Neural cell (in vitro differentiated cells): Measurements from ENCODE around the gene ZNF547. TPM values are rescaled to one million over a fixed set of nuclear protein-coding genes. Genes with fewer than 3 reads are reported as not detected.
"Not testable (repeated sequence)": the region's sequence is repeated elsewhere in the genome, so short reads cannot be mapped to it uniquely, and the experiment has no call there.

Experiments used
- H2AFZ ChIP-seq: fragments of 200-600, 300-800 bp; sonication (generic), shearing (Covaris generic); 2 replicates; pipeline ENCODE4 v1.6.0; 2014; ENCODE audit warnings: low read depth, mild to moderate bottlenecking, antibody characterized with exemption, low read length, moderate library complexity
- H3F3A ChIP-seq: fragments of 200-600 bp; shearing (Covaris generic); 2 replicates; pipeline ENCODE4 v1.6.1; 2016; ENCODE audit warnings: mild to moderate bottlenecking, moderate library complexity, mixed read lengths, antibody characterized with exemption, low read length; ENCODE audit not compliant: insufficient read depth, poor library complexity, severe bottlenecking
- H3K27ac ChIP-seq: fragments of 200-600, 300-800 bp; sonication (generic), shearing (Covaris generic); 2 replicates; pipeline ENCODE4 v1.5.1; 2014; ENCODE audit warnings: mild to moderate bottlenecking, low read length, moderate library complexity
- H3K27me3 ChIP-seq: fragments of 300-800, 200-600 bp; sonication (generic), shearing (Covaris generic); 2 replicates; pipeline ENCODE4 v1.6.0; 2014; ENCODE audit warnings: mild to moderate bottlenecking, low read depth, low read length, moderate library complexity; ENCODE audit not compliant: insufficient read depth
- H3K36me3 ChIP-seq: fragments of 300-800, 200-600 bp; sonication (generic), shearing (Covaris generic); 2 replicates; pipeline ENCODE4 v1.5.1; 2014; ENCODE audit warnings: mild to moderate bottlenecking, antibody characterized with exemption, low read length, moderate library complexity; ENCODE audit not compliant: insufficient read depth
- H3K4me2 ChIP-seq: fragments of 300-800, 200-600 bp; sonication (generic), shearing (Covaris generic); 2 replicates; pipeline ENCODE4 v1.6.0; 2014; ENCODE audit warnings: mild to moderate bottlenecking, low read length
- H3K4me3 ChIP-seq: fragments of 300-800, 200-600 bp; sonication (generic), shearing (Covaris generic); 2 replicates; pipeline ENCODE4 v1.5.1; 2014; ENCODE audit warnings: mild to moderate bottlenecking, low read length, moderate library complexity
- H3K79me2 ChIP-seq: fragments of 200-600 bp; shearing (Covaris generic); replicated peaks from 2 replicates; pipeline ENCODE4 v1.6.0; 2014; ENCODE audit warnings: mild to moderate bottlenecking, low read length, moderate library complexity; ENCODE audit not compliant: insufficient read depth
- H3K9ac ChIP-seq: fragments of 300-800, 200-600 bp; sonication (generic), shearing (Covaris generic); 2 replicates; pipeline ENCODE4 v1.6.1; 2016; ENCODE audit warnings: mild to moderate bottlenecking, low read length, mixed read lengths
- H3K9me2 ChIP-seq: fragments of 200-600 bp; shearing (Covaris generic); 2 replicates; pipeline ENCODE4 v1.6.1; 2016; ENCODE audit warnings: mild to moderate bottlenecking, low read length, mixed read lengths; ENCODE audit not compliant: insufficient read depth
- H3K9me3 ChIP-seq: fragments of 200-600, 300-800 bp; sonication (generic), shearing (Covaris generic); 2 replicates; pipeline ENCODE4 v1.6.1; 2016; ENCODE audit warnings: mild to moderate bottlenecking, mixed run types, low read length, moderate library complexity, mixed read lengths
- H4K20me1 ChIP-seq: fragments of 200-600 bp; shearing (Covaris generic); 2 replicates; pipeline ENCODE4 v1.6.1; 2016; ENCODE audit warnings: mild to moderate bottlenecking, mixed run types; ENCODE audit not compliant: insufficient read depth
- EP300 ChIP-seq: fragments of 450-650 bp; conservative IDR thresholded peaks from 2 replicates; pipeline ENCODE4 v1.6.1; 2014; ENCODE audit warnings: antibody characterized with exemption, mild to moderate bottlenecking, moderate library complexity; ENCODE audit not compliant: poor library complexity, severe bottlenecking
- EZH2 ChIP-seq: fragments of 200-600, 300-800 bp; shearing (Covaris generic), sonication (generic); IDR thresholded peaks from 2 replicates; pipeline ENCODE4 v1.6.1; 2014; ENCODE audit warnings: antibody characterized with exemption, low read length, borderline replicate concordance, mild to moderate bottlenecking; ENCODE audit not compliant: insufficient read depth, poor library complexity, severe bottlenecking
- MXI1 ChIP-seq: fragments of 450-650 bp; conservative IDR thresholded peaks from 2 replicates; pipeline ENCODE4 v1.6.1; 2014; ENCODE audit warnings: antibody characterized with exemption, mild to moderate bottlenecking; ENCODE audit not compliant: poor library complexity, severe bottlenecking
- POLR2AphosphoS5 ChIP-seq: IDR thresholded peaks from 2 replicates; pipeline ENCODE4 v1.6.1; 2012
- RAD21 ChIP-seq: fragments of 450-650 bp; conservative IDR thresholded peaks from 2 replicates; pipeline ENCODE4 v1.6.1; 2014; ENCODE audit warnings: antibody characterized with exemption, mild to moderate bottlenecking, moderate library complexity
- REST ChIP-seq: IDR thresholded peaks from 2 replicates; pipeline ENCODE4 v1.6.1; 2012; ENCODE audit warnings: borderline replicate concordance
- SMC3 ChIP-seq: fragments of 450-650 bp; conservative IDR thresholded peaks from 2 replicates; pipeline ENCODE4 v1.6.1; 2014; ENCODE audit warnings: antibody characterized with exemption, mild to moderate bottlenecking, moderate library complexity; ENCODE audit not compliant: poor library complexity
- TAF1 ChIP-seq: IDR thresholded peaks from 2 replicates; pipeline ENCODE4 v1.6.1; 2012; ENCODE audit warnings: low read depth
- polyA plus RNA-seq: library from polyadenylated mRNA; depleted of rRNA; stranded (reverse); fragments of >200 nt; gene quantifications from 2 replicates; pipeline ENCODE4 v1.2.3, GENCODE V29; 2014
- TF ChIP-seq, protein P1 (sequence below): fragments of 450-650 bp; IDR thresholded peaks from 2 replicates; pipeline ENCODE4 v1.5.1; 2014; ENCODE audit warnings: antibody characterized with exemption, mild to moderate bottlenecking, moderate library complexity; ENCODE audit not compliant: poor library complexity, severe bottlenecking

Gene ZNF547
- polyA plus RNA-seq, 1 donor from 2014 or later: 11.6 TPM

GRCh38 chr19:57374179-57374578, 10.8 kb downstream of the ZNF547 start:
- TF ChIP-seq SMC3 (no peak), EP300 (no peak), RAD21 (no peak), EZH2 (no peak), TAF1 (no peak), POLR2AphosphoS5 (no peak), MXI1 (no peak), REST (no peak)
- TF ChIP-seq, protein P1, sequence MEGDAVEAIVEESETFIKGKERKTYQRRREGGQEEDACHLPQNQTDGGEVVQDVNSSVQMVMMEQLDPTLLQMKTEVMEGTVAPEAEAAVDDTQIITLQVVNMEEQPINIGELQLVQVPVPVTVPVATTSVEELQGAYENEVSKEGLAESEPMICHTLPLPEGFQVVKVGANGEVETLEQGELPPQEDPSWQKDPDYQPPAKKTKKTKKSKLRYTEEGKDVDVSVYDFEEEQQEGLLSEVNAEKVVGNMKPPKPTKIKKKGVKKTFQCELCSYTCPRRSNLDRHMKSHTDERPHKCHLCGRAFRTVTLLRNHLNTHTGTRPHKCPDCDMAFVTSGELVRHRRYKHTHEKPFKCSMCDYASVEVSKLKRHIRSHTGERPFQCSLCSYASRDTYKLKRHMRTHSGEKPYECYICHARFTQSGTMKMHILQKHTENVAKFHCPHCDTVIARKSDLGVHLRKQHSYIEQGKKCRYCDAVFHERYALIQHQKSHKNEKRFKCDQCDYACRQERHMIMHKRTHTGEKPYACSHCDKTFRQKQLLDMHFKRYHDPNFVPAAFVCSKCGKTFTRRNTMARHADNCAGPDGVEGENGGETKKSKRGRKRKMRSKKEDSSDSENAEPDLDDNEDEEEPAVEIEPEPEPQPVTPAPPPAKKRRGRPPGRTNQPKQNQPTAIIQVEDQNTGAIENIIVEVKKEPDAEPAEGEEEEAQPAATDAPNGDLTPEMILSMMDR: no peak
- Histone ChIP-seq H3F3A (no peaks in the 10 kb centered on the region), H3K9me2 (no peaks in the 10 kb centered on the region), H3K79me2 (no peaks in the 10 kb centered on the region), H3K27me3 (no peaks in the 10 kb centered on the region), H2AFZ (no peak overlapping the region), H3K9ac (no peak overlapping the region), H3K4me2 (no peak overlapping the region), H4K20me1 (no peaks in the 10 kb centered on the region), H3K36me3 (peaks cover 25% of the 10 kb centered on the region), H3K9me3 (peaks cover 11% of the 10 kb centered on the region), H3K4me3 (no peak overlapping the region), H3K27ac (no peak overlapping the region)

- H3K9me2 ChIP-seq, H3K9ac ChIP-seq, H3K4me2 ChIP-seq, H3K4me3 ChIP-seq, H2AFZ ChIP-seq, H3F3A ChIP-seq, H3K79me2 ChIP-seq, H3K27ac ChIP-seq, H4K20me1 ChIP-seq, H3K27me3 ChIP-seq: not testable (repeated sequence)
- Histone ChIP-seq H3K36me3 (peaks cover 25% of the 10 kb centered on the region), H3K9me3 (peaks cover 11% of the 10 kb centered on the region)
These were observed 11.3 kb downstream of the ZNF547 start for GRCh38 chr19:57374647-57375046.

GRCh38 chr19:57376151-57376550, 12.8 kb downstream of the ZNF547 start:
- Histone ChIP-seq H3K27me3 (no peaks in the 10 kb centered on the region), H3K36me3 (peaks cover 25% of the 10 kb centered on the region), H3K79me2 (no peaks in the 10 kb centered on the region), H3K4me2 (no peak overlapping the region), H2AFZ (no peak overlapping the region), H3K27ac (no peak overlapping the region), H3K9me3 (peaks cover 11% of the 10 kb centered on the region), H3F3A (no peaks in the 10 kb centered on the region), H3K9me2 (no peaks in the 10 kb centered on the region), H3K4me3 (no peak overlapping the region), H4K20me1 (no peaks in the 10 kb centered on the region), H3K9ac (no peak overlapping the region)
- TF ChIP-seq SMC3 (no peak), REST (no peak), POLR2AphosphoS5 (no peak), EZH2 (no peak), RAD21 (no peak), TAF1 (no peak)
- TF ChIP-seq, protein P1: no peak
